HT-29 (cell line): ENCODE measurements around the gene UNC13C. TPM values are rescaled to one million over a fixed set of nuclear protein-coding genes. Genes with fewer than 3 reads are reported as not detected.

Experiments used
- DNase-seq: peaks from one replicate; pipeline ENCODE4 v3.0.0-alpha.2; 2015; ENCODE audit warnings: low spot score
- total RNA-seq: library from RNA; depleted of rRNA; stranded (reverse); fragments of >200 nt; shearing (Covaris generic); gene quantifications from 2 replicates; pipeline ENCODE4 v1.2.3, GENCODE V29; 2014; rRNA removed

Gene UNC13C
- total RNA-seq, 1 experiment from 2014 or later = not detected

GRCh38 chr15:54638666-54639065 is 660.4 kb downstream of the UNC13C start:
- DNase-seq = no peak

- no peak for DNase-seq
These were observed 662.6 kb downstream of the UNC13C start for GRCh38 chr15:54640873-54641272.

DNA sequence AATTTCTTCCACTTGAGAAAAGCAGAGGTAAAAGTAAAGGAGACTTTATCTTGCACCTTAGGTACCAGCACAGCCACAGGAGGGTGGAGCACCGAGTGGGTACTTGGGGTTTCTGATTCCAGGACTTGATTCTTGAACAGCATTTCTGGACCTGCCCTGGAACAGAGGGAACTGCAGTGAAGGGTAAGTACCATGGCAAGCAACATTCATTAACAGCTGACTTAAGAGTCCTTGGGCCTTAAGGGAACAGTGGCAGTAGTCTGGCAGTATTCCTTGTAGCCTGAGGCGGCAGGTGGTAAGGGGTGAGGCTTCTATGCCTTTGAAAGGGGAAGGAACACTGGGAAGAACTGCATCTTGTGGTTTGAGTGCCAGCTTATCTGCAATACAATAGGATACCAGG is 666.6 kb downstream of the UNC13C start:
- DNase-seq = no peak

DNA sequence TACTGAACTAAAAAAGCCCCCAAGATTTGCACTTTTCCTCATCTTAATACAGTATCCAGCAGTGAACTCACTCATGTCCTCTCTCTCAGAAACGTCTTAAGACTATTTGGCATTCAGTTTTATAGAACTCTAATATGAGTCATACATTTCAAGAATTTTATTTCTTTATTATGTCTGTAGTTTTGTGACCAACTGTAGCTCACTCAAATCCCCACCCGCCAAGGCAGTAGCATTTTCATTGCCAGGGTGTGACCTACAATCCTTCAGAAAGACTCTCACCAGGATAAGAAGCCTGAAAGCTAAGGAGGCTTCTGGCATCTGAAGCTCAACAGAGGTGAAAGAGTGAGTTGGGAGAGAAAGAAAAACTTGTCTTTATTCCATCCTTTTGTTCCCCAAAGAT is 681.4 kb downstream of the UNC13C start:
- DNase-seq = no peak

DNA sequence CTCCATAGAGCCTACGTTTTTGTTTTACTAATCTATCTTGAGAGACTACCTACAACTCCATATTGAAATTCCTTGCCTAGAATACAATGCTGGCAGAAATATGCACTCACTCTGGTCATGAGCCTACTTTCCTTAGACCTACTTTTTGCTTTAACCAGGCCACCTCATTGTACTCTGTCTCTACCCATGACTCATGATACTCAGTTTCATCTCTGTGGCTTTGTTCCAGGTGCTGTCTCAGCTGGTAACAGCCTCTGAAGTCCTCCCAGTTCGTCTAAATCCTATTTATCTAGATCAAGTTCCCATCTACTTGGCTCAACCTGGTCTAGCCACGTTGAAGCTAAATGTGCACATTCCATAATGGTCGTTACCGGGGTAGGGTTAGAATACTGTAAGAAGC is 682.1 kb downstream of the UNC13C start:
- no peak for DNase-seq

- no peak for DNase-seq
These were observed 697.0 kb downstream of the UNC13C start for GRCh38 chr15:54675241-54675640.

DNA sequence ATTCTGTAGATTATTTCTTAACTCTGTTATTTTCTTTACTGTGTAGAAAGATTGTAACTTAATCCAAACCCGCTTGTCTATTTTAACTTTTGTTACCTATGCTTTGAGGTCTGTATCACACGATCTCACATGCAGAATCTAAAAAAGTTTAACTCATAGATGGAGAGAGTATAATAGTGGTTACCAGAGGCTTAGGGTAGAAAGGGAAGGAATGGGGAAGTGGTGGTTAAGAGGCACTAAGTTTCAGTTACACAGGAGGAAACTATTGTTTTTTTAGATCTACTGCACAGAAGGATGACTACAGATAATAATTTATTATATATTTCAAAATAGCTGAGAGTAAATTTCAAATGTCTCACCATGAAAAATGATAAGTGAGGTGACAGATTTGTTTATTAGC is 703.3 kb downstream of the UNC13C start:
- DNase-seq = no peak

Other genes with a start within 250 kb of the UNC13C start
- gene WDR72, start 218.8 kb upstream of the UNC13C start, total RNA-seq = 1.0 and 1.1 TPM in 2 replicates